CD4-positive, alpha-beta T cell treated with Interleukin-6 for 4 hours (primary cell): ENCODE data around the gene DCN.

Experiments used
- DNase-seq: peaks from one replicate; pipeline ENCODE4 v3.0.0-alpha.2; 2020; ENCODE audit warnings: mixed read lengths

The DCN gene

DNA sequence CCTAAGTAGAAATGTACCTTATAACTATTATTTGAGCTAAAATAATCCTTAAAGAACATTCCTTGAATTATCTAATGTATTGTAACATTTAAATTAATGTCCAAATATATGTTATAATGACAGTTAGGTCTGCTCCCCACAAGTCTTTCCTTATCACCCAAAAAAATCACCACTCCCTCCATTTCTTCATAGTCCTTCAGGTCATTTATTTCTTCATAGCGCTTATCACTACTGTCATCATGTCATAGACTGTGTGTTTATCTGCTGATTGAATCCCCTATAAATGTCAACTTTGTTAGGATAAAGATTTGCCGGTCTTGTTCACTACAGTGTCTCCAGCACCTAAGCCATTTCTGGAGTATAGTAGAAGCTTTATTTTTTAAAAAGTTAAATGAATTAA, 83.3 kb downstream of the DCN start:
- DNase-seq = no peak

GRCh38 chr12:91098941-91099340, 83.7 kb downstream of the DCN start:
- DNase-seq = no peak

- DNase-seq = no peak
Observed at GRCh38 chr12:91098461-91098860, 84.2 kb downstream of the DCN start.

GRCh38 chr12:91094957-91095356, 87.7 kb downstream of the DCN start:
- no peak for DNase-seq

GRCh38 chr12:91094032-91094662, 88.5 kb downstream of the DCN start:
- no peak for DNase-seq

- no peak for DNase-seq
Observed at GRCh38 chr12:91093341-91093740, 89.3 kb downstream of the DCN start.

DNA sequence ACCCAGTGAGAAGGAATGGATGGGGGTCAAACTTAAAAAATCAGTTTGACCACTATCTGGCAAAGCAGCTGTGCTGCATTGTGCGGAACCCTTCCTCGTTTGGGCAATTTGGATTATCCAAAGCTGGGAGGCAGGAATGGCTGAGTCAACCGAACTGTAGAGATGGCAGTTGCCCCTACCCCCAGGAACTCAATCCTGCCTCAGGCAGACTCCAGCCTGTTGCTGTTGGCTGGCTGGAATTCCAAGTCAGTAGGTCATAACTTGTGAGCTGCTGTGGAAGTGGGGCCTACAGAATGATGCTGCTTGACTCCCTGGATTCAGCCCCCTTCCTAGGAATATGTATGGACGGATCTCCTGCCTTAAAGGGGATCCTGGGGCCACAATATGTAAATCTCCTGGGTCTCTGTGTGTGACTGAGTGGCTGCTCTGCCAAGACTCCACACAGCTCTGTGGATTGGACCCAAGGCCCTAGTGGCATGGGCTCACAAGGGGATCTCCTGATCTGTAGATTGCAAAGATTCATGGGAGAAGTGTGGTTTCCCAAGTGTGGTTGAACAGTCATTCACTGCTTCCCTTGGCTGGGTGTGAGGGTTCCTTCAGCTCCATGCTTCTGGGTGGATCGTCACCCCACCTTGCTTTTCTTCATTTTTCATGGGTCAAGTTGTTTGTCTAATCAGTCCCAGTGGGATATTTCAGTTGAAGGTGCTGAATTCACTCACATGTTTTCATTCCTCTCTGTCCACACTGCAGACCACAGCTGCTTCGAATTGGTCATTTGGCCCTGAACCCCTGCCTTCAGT, 90.5 kb downstream of the DCN start:
- DNase-seq = no peak
